Small intestine (tissue), 7 donors: ENCODE results near the gene ACTN4. TPM values are rescaled to one million over a fixed set of nuclear protein-coding genes. Genes with fewer than 3 reads are reported as not detected.
A peak's percentile ranks its signal among the peaks of the same experiment; 100 is the strongest.

Experiments
- DNase-seq, 2 donors: peaks; one replicate each; pipeline versions ENCODE4 v3.0.0 to v3.0.0-alpha.2; 2013
- FAIRE-seq: peaks from 2 replicates; lab custom pipeline; 2012; peaks lifted over from hg19 to GRCh38; lab: Jason Lieb, UNC
- H3K27ac ChIP-seq, 3 donors: one replicate each; pipeline ENCODE4 v1.5.1; 2013; ENCODE audit warnings: low read length in 2 of 3, mild to moderate bottlenecking in 2 of 3, control low read depth in 1 of 3, inconsistent platforms in 1 of 3, low read depth in 1 of 3, moderate library complexity in 1 of 3
- H3K27me3 ChIP-seq, 3 donors: one replicate each; pipeline ENCODE4 v1.6.1; 2013; ENCODE audit warnings: low read length in 3 of 3, inconsistent platforms in 1 of 3; ENCODE audit not compliant: control insufficient read depth in 3 of 3, insufficient read depth in 3 of 3
- H3K36me3 ChIP-seq, 3 donors: one replicate each; pipeline ENCODE4 v1.6.1; 2013; ENCODE audit warnings: low read length in 3 of 3, inconsistent platforms in 1 of 3, low read depth in 1 of 3, mild to moderate bottlenecking in 1 of 3, moderate library complexity in 1 of 3; ENCODE audit not compliant: control insufficient read depth in 3 of 3, insufficient read depth in 2 of 3
- H3K4me1 ChIP-seq, 3 donors: one replicate each; pipeline ENCODE4 v1.6.1; 2013; ENCODE audit warnings: low read length in 2 of 3, inconsistent platforms in 1 of 3, low read depth in 1 of 3, mild to moderate bottlenecking in 1 of 3, moderate library complexity in 1 of 3; ENCODE audit not compliant: control insufficient read depth in 3 of 3, insufficient read depth in 2 of 3
- H3K4me3 ChIP-seq, 3 donors: one replicate each; pipeline ENCODE4 v1.5.1; 2013; ENCODE audit warnings: low read length in 3 of 3, control low read depth in 1 of 3, inconsistent platforms in 1 of 3, low read depth in 1 of 3, mild to moderate bottlenecking in 1 of 3, moderate library complexity in 1 of 3
- H3K9me3 ChIP-seq, 2 donors: one replicate each; pipeline ENCODE4 v1.6.1; 2013; ENCODE audit warnings: low read depth in 1 of 2, low read length in 1 of 2; ENCODE audit not compliant: control insufficient read depth in 2 of 2, insufficient read depth in 1 of 2
- WGBS, 3 donors: extraction: QIAGEN DNeasy Blood & Tissue Kit; methylation state at CpG; one replicate each; pipeline ENCODE4 v1.1.7; 2013; 5-methylcytosine and 5-hydroxymethylcytosine counted together
- polyA plus RNA-seq, 4 donors: library from polyadenylated mRNA; stranded (reverse) in 3 of 4; unstranded in 1 of 4; fragments of 200-250 nt in 3 of 4; fragments of 120-200 nt in 1 of 4; gene quantifications; one replicate each; pipeline versions ENCODE4 v1.2.1 to v1.2.3, GENCODE V29; 2013
- donor health status: healthy with polysubstance abuse.
- donor health status: control.
- donor health status: control.
- donor health status: Bipolar disorder and iron deficiency.
- donor health status: healthy.

ACTN4 gene
- polyA plus RNA-seq, 4 donors, result 188 to 790 (median 308) TPM

GRCh38 chr19:38673030-38673429 is 25.6 kb downstream of the ACTN4 start:
- 85 to 90% (median 85%) methylated on average over 4 of the region's 4 CpGs for WGBS, 3 donors
- no peaks in the 10 kb centered on the region for H3K9me3 ChIP-seq
- H3K4me3 ChIP-seq, result no peak overlapping the region
- H3K27me3 ChIP-seq, result no peaks in the 10 kb centered on the region
- peaks cover 0 to 64% (median 0%) of the 10 kb centered on the region in 3 donors for H3K36me3 ChIP-seq
- FAIRE-seq (no peak), DNase-seq (no peak)
- peaks cover 43 to 79% (median 63%) of the 10 kb centered on the region in 3 donors for H3K4me1 ChIP-seq
- peak overlapping the region in 2 of 3 donors; percentile 20 to 48 for H3K27ac ChIP-seq

GRCh38 chr19:38674388-38675171 is 27.1 kb downstream of the ACTN4 start:
- no peaks in the 10 kb centered on the region for H3K9me3 ChIP-seq
- FAIRE-seq, result no peak
- H3K4me1 ChIP-seq, result peaks cover 41 to 81% (median 67%) of the 10 kb centered on the region in 3 donors
- H3K27me3 ChIP-seq, result no peaks in the 10 kb centered on the region
- DNase-seq, result peak; percentile 53 to 75
- peak overlapping the region; percentile 65 to 99 (median 95) for H3K27ac ChIP-seq
- no peak overlapping the region for H3K4me3 ChIP-seq
- WGBS, 3 donors, result 70 to 72% (median 71%) methylated on average over 16 of the region's 16 CpGs
- peaks cover 0 to 64% (median 0%) of the 10 kb centered on the region in 3 donors for H3K36me3 ChIP-seq

- peak; percentile 93 to 97 for DNase-seq
- Histone ChIP-seq H3K4me1 (peaks cover 38 to 82% (median 58%) of the 10 kb centered on the region in 3 donors), H3K9me3 (no peaks in the 10 kb centered on the region), H3K27me3 (no peaks in the 10 kb centered on the region), H3K27ac (peak overlapping the region; percentile 65 to 99 (median 95)), H3K4me3 (no peak overlapping the region), H3K36me3 (peaks cover 0 to 65% (median 0%) of the 10 kb centered on the region in 3 donors)
- no peak for FAIRE-seq
- 14 to 53% (median 38%) methylated on average over 5 of the region's 5 CpGs for whole genome bisulfite sequencing, 3 donors
Measured at GRCh38 chr19:38675611-38676010, 28.2 kb downstream of the ACTN4 start.

GRCh38 chr19:38676023-38676877 is 28.8 kb downstream of the ACTN4 start:
- Histone ChIP-seq H3K27ac (peak overlapping the region; percentile 65 to 99 (median 95)), H3K36me3 (peaks cover 0 to 70% (median 0%) of the 10 kb centered on the region in 3 donors), H3K4me1 (peaks cover 38 to 79% (median 56%) of the 10 kb centered on the region in 3 donors), H3K4me3 (no peak overlapping the region), H3K9me3 (no peaks in the 10 kb centered on the region), H3K27me3 (no peaks in the 10 kb centered on the region)
- FAIRE-seq (no peak), DNase-seq (peak in 1 of 2 donors; percentile 79)
- WGBS, 3 donors, result 40 to 49% (median 49%) methylated on average over 10 to 13 of the region's 13 CpGs

- Histone ChIP-seq H3K36me3 (peaks cover 0 to 76% (median 0%) of the 10 kb centered on the region in 3 donors), H3K4me3 (no peak overlapping the region), H3K4me1 (peaks cover 35 to 80% (median 52%) of the 10 kb centered on the region in 3 donors), H3K27me3 (no peaks in the 10 kb centered on the region), H3K27ac (peak overlapping the region; percentile 65 to 99 (median 95)), H3K9me3 (no peaks in the 10 kb centered on the region)
- DNase-seq (no peak), FAIRE-seq (no peak)
- WGBS, 3 donors, result 59 to 68% (median 60%) methylated on average over 11 of the region's 11 CpGs
Measured at GRCh38 chr19:38676878-38677646, 29.6 kb downstream of the ACTN4 start.

GRCh38 chr19:38678217-38678890 is 30.9 kb downstream of the ACTN4 start:
- DNase-seq (no peak), FAIRE-seq (no peak)
- Histone ChIP-seq H3K4me3 (no peak overlapping the region), H3K27ac (peak overlapping the region; percentile 78 to 99 (median 83)), H3K9me3 (no peaks in the 10 kb centered on the region), H3K4me1 (peaks cover 42 to 92% (median 60%) of the 10 kb centered on the region in 3 donors), H3K27me3 (no peaks in the 10 kb centered on the region), H3K36me3 (peaks cover 0 to 81% (median 0%) of the 10 kb centered on the region in 3 donors)
- 70 to 73% (median 73%) methylated on average over 15 of the region's 15 CpGs for WGBS, 3 donors

- Histone ChIP-seq H3K36me3 (peaks cover 0 to 80% (median 0%) of the 10 kb centered on the region in 3 donors), H3K27me3 (no peaks in the 10 kb centered on the region), H3K4me1 (peaks cover 40 to 94% (median 62%) of the 10 kb centered on the region in 3 donors), H3K9me3 (no peaks in the 10 kb centered on the region), H3K4me3 (no peak overlapping the region), H3K27ac (peak overlapping the region; percentile 78 to 99 (median 83))
- 70 to 75% (median 75%) methylated on average over 7 of the region's 7 CpGs for WGBS, 3 donors
- FAIRE-seq (no peak), DNase-seq (no peak)
Measured at GRCh38 chr19:38678891-38679494, 31.5 kb downstream of the ACTN4 start.
